ENCODE data around the gene RNF8.

DNA sequence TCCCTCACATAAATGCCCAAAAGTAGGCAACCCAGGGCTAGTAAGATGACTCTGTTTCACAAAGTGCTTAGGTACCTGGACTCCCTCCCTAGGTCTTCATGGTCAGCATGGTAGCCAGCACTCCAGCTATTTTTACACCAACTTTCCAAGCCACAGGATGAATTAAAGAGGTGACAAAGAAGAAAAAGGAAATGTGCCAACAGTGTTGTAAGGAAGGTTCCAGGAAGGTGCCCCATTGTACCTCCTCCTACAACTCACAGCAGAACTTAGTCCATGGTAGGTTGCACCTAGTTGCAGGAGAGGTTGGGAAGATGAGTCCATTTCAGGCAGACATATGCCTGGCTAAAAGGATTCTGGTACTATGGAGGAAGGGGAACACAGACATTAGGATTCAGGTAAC is 19.7 kb upstream of the RNF8 start:
- TF ChIP-seq POLR2A (IDR thresholded peaks at IDR 0.05): no peak
- TF ChIP-seq, protein P1, sequence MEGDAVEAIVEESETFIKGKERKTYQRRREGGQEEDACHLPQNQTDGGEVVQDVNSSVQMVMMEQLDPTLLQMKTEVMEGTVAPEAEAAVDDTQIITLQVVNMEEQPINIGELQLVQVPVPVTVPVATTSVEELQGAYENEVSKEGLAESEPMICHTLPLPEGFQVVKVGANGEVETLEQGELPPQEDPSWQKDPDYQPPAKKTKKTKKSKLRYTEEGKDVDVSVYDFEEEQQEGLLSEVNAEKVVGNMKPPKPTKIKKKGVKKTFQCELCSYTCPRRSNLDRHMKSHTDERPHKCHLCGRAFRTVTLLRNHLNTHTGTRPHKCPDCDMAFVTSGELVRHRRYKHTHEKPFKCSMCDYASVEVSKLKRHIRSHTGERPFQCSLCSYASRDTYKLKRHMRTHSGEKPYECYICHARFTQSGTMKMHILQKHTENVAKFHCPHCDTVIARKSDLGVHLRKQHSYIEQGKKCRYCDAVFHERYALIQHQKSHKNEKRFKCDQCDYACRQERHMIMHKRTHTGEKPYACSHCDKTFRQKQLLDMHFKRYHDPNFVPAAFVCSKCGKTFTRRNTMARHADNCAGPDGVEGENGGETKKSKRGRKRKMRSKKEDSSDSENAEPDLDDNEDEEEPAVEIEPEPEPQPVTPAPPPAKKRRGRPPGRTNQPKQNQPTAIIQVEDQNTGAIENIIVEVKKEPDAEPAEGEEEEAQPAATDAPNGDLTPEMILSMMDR (IDR thresholded peaks at IDR 0.05): no peak

Data from heart left ventricle (tissue), 13 donors.